ENCODE results near the gene PSMD1.
A peak's percentile ranks its signal among the peaks of the same experiment; 100 is the strongest.
"Not testable (repeated sequence)": the region's sequence is repeated elsewhere in the genome, so short reads cannot be mapped to it uniquely, and the experiment has no call there.

The PSMD1 gene

DNA sequence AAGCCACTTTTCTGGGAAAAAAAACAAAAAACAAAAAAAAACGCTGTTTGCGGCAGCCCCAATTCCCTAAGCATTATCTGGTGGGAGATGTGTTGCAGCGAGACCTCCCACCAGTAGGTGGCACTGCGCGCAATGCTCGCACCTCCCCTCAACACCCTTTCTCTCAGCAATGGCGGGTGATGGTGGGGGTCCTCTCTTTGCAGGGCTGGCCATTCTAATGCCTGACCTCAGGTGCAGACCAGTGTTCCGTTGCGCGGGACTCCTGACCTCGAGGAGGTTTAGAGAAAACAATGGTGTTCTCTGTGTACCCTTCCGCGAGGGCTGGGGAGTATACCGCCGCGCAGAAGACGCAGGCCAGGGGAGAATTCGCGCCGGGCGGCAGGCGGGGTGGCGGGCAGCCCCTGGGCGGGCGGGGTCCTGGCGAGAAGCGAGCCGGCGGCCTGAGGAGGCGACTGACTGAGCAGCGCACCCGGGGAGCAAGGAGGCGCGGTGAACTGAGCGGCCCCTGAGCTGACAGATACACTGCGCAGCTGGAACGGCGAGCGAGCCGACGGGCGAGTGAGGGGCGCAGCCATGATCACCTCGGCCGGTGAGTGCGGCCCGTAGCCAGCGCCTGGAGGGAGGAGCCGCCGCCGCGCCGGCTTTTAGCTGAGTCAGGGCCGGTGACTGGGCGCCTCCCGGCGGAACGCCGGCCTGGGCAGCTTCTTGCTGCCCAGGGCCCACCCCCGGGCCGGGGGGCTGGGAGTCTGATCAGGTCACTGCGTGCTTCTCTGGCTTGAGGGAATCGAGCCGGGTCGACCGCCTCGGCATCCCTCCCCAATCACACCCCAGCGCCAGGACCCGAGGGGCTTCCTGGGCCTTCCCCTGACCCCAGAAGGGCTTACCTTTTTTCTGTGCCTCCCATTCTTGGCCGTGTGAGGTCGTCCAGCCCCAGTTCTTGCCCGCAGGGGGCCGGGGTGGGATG is at the start of gene PSMD1:
TSS of gene PSMD1 (plus strand) at position 415 of the 964 bp plus-strand sequence. CDS start at position 574, 159 bp downstream.
- DNase-seq (ENCODE audit: low read depth) = peak; percentile 87

DNA sequence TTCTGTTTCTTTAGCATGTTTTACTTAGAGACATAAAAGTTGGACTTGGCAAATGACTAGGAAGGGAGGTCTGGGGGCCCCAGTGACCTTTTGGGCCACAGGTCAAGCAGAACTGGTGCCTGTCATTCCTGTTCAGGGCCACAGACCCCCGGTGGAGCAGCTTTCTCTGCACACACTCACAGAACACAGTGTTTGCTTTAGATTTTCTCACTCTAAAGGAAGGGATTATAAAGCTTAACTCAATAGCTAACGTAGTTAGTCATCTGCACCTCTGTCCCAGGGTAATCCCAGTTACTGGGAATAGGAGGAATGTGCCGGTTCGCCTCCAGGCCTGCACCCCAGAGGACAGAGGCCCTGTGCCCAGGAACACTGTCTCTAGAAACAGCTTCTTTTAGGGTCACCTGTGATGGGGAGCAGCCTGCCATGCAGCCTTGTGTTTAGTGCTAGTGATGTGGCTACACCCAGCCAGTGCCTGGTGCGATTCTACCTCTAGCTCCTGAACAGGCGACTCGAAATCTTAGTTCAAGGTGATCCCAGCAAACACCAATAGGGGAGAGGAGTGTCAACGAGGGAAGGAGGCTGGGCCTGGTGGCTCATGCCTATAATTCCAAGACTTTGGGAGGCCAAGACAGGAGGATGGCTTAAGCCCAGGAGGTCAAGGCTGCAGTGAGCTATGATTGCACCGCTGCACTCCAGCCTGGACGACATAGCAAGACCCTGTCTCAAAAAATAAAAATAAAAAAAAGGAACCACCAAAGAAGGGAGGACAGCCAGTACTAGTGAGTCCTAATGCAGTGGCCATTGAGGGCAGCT is 49.2 kb upstream of the PSMD1 start:
- DNase-seq (ENCODE audit: low read depth) = no peak

DNA sequence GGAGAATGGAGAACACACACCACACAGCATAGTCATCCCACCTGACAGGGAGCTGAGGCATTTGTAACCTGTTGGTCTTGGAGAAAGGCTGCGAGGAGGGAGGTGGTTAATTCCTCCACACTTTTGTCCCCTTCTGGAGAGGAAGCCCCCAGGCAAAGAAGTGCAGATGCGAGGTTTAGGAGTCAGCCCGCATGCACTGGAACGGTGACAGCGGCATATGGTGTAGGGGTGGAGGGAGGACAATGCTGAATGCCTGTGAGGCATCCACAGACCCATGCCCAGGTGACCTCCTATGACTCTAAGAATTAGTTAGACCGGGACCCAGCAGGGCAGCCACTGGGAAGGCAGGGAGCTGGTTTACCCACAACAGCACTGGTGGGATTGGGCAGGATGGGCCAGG is 48.5 kb upstream of the PSMD1 start:
- DNase-seq (ENCODE audit: low read depth) = no peak

DNA sequence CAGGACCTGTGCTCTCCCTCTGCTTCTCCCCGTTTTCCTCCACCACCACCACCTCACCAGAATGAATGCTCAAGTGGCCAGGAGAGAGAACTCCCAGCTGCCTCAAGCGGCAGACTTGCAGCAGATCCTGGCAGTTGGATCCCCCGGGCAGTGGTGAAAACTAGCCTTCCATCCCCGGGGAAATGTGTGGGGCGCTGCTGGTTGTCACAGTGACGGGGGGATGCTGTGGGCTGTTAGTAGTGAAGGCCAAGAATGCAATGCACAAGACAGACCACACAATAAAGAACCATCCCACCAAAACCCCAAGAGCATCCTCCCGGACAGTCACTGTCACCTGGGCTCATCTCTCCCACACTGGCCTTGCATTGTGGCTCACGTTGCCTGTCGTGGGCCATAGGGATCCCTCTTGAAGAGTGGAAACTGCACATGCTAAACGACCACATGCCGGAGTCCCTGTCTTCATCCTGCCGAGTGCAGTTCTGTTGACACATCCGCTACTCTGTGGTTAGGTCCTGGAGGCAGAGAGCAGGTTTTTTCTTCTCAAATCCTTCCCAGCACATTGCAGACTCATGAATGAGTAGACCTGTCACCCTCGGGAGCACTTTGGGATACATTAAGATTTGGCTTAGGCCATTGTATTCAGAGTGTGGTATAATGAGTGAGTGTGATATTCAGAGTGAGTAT is 47.3 kb upstream of the PSMD1 start:
- DNase-seq (ENCODE audit: low read depth) = no peak

DNA sequence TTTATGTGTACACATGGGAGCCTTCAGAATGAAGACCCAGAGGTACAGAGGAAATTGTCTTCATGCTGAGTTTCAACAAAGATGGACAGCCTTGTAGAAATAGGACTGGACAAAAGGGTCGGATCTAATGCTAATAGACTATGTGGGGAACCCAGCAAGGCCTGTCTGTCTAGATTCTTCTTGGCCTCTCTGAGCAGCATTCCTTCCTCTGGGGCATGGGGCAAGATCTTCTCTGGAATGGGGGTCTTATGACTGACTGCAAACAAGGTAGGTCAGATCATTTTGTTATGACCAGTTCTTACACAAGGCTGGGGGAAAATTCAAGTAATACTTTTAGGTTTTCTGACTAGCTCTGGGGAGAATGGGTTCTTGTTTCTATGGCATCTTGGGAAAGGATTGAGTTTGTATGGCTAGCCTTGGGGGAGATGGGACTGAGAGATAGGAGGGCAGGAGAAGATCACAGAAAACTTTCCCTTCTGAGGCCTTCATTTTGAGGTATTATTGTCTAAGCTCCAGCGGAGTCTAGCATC is 46.4 kb upstream of the PSMD1 start:
- DNase-seq (ENCODE audit: low read depth) = no peak

DNA sequence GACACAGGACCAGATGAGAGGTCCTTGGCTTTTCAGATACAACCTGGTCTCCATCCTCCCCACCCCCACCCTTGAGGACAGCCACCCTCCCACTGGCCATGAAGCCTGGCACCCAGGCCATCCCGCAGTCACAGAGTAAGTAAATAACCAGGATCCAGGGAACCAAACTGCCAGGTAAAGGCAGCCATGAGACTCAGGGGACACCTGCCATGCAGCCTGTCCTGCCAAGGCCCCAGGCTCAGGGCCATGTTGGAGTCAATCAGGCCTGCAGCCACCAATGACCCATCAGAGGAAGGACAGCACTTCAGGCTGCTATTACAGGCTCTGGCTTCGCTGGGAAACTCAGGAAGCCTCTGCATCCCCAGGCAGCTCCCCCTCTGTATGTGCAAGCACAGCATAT is 45.1 kb upstream of the PSMD1 start:
- DNase-seq (ENCODE audit: low read depth) = no peak

DNA sequence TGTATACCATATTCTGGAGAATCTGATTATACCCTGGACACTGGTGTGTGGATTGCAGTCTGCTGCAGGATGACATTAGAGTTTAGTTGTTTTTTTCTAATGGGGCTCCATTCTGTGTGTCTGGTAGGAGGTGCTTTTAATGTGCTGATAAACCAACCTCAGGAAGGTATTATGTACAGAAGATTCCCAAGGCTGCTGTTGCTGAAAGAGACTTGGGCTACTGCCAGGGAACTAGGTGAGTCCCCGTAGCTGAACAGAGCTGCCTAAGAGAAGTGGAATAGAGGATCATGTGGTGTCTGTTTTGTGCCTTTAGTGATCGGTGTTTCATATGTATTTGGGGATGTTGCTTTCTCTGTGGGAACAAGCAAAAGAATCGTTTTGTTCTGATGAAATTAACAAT is 44.2 kb upstream of the PSMD1 start:
- no peak for DNase-seq (ENCODE audit: low read depth)

DNA sequence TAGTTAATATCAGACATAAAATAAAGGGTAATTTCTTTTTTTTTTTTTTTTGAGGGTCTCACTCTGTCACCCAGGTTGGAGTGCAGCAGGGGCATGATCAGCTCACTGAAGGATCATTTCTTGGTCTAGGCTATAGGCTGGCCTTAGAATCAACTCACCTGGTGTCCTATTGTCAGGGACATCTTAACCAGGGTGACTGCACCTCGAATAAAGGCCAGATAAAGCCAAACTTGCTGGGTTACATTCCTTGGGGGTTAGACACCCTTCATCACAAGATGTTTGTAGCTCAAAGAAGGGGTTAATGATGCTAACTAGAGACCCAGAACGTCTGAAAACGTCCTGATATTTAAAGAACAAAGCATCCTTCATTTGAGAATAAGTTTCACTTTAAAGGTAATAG is 42.8 kb upstream of the PSMD1 start:
- DNase-seq (ENCODE audit: low read depth) = no peak

DNA sequence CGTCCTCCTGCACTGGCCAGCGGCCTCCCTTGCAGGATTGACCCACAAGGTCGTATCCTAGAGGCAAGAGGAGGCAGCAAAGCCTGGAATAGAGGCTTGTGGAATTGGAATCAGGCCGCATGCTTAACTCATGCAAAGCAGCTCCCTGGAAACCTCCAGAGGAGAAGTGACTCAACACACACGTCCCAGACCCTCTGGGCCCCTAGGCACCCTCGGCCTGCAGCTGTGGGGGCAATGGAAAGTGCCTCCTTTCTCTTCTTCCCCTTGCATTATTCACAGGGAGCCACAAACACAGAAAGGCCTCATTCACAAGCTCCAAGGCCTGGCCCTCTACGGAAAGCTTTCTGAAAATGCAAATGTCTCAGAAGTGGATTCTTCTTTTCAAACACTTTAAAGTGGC is 41.2 kb upstream of the PSMD1 start:
- DNase-seq (ENCODE audit: low read depth) = no peak

DNA sequence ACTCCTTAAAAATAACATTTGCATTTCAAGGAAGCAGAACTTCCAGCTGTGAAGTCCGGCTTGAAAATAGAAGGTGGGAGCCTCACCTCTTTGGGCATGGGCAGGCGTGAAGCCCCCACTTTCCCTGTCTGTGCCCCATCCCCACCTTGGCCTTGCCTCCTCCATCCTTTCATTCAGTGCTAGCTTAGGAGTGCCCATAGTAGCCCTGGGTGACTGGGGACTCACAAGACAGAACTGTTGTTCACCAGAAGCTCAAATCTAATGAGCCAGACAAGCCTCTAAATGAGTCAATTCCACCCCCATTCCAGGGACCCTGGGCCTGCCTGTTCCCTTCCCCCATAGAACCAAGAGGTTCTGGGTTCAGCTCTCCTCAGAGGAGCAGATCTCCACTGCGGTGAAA is 40.7 kb upstream of the PSMD1 start:
- no peak for DNase-seq (ENCODE audit: low read depth)

DNA sequence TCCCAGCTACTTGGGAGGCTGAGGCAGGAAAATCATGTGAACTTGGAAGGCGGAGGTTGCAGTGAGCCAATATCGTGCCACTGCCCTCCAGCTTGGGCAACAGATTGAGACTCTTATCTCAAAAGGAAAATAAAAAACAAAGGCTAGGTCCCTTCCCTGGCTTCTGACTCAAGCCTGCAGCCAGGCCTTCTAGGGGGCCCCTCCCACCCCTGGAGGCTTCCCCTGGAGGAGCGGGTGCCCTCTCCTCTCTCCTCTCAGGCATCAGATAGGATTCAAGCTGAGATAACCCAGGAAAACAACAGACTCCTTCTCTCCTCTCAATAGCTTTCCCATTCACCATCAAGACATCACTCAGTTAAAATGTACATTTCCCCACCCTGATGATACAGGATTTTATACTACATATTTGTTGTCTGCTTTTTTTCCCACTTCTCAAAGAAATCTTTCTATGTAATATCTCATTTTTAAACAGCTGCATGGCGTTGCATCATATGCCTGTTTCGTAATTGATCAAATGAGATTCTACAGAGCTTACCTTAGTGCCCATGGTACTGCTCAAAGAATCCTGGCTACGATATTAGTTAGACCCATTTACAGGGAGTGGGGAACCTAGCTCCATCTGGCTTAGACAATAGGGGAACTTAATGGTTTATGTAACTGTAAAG is 40.0 kb upstream of the PSMD1 start:
- no peak for DNase-seq (ENCODE audit: low read depth)

DNA sequence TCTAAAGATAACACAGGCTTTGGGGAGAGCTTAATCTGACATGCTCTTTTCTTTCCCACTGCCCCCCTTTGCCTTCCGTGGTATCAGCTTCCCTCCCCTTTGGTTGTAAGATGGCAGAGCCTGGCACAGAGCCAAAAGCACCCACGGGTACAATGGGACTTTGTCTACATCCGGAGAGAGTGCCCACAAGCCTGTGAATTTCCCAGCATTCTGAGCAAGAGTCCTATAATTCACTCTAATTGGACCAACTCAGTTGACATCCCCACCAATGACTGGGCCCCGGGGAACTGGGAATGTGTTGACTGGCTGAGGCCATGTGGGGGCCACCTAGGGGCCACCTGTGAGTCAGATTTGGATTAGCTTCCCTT is 39.5 kb upstream of the PSMD1 start:
- DNase-seq (ENCODE audit: low read depth) = no peak

DNA sequence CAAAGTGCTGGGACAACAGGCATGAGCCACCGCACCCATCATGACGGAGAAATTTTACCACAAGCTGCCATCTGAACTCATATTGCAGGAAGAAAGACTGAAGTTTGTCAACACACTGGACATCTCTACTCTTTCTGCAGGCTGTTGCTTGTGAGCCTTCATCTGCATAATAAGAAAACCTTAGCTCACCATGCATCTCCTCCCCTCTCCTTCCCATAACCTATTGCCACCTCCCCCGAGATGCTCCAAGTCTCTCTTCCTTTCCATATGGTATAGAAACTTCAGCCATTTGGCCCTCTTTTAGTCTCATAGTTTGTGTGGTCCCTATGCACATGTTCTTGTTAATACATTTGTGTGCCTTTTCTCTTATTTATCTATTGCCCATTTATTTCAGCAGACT is 38.5 kb upstream of the PSMD1 start:
- DNase-seq (ENCODE audit: low read depth) = no peak

DNA sequence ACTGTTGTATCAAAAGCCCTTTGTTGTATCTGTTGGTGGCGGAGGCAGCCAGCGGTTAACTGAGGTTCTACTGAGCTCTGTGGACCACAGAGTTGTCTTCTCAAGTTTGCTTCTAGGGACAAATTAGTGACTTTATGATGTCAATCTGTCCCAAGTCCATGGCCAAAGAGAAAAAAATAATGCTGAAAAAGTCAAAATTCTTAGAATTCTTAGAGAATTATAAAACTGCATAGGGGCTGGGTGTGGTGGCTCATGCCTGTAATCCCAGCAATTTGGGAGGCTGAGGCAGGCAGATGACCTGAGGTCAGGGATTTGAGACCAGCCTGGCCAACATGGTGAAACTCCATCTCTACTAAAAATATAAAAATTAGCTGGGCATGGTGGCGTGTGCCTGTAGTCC is 31.6 kb upstream of the PSMD1 start:
- not testable (repeated sequence) for DNase-seq (ENCODE audit: low read depth)

DNA sequence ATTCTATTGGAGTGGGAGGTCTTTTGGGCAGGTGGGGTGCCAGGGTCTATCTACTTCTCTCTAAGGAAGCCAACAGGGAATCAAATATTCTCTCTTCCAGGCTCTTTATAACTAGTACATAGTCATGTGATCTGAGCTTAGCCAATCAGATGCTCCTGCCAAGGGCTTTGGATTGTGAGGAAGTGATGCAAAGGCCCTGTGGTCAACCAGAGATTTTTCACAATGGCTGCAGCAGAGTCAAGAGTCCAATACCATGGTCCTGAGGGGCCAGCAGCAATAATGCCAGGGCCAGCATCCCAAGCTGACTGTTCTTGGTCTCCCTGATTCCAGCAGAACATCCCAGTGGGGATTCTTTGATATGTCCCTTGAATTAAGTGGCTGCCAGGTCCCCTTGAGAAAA is 27.8 kb upstream of the PSMD1 start:
- DNase-seq (ENCODE audit: low read depth) = no peak

DNA sequence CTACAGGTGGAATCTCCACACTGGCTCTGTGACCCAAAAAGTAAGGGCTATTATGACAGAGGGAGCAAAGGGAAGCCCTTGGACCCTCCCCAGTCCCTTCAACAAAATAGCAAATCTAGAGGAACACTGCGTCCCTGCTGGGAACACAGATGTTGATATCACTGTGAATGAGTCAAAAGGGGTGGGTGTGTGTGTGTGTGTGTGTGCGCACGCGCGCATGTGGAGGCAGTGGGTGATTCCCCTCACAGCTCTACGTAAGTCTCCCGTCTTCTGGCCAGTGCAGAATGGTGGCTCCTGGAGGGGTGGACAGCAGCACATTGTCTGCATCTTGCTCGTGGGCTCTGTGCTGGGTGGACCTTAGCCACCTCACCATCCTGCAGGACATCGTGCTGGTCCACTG is 27.1 kb upstream of the PSMD1 start:
- no peak for DNase-seq (ENCODE audit: low read depth)

DNA sequence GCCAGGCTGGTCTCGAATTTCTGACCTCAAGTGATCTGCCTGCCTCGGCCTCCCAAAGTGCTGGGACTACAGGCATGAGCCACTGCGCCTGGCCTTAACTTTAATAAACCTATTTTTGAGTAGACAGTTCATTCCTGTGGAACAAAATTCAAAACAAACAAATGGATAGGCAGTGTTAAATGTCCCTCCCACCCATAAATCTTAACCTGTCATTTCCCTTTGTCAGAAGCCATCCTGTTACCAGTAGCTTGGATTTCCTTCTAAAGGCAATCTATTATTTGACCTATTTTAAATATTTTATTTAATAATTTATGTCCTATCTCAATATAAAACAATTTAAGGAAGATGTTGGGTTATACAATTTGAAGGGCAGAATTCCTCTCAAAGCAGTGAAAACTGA is 25.9 kb upstream of the PSMD1 start:
- DNase-seq (ENCODE audit: low read depth) = no peak

DNA sequence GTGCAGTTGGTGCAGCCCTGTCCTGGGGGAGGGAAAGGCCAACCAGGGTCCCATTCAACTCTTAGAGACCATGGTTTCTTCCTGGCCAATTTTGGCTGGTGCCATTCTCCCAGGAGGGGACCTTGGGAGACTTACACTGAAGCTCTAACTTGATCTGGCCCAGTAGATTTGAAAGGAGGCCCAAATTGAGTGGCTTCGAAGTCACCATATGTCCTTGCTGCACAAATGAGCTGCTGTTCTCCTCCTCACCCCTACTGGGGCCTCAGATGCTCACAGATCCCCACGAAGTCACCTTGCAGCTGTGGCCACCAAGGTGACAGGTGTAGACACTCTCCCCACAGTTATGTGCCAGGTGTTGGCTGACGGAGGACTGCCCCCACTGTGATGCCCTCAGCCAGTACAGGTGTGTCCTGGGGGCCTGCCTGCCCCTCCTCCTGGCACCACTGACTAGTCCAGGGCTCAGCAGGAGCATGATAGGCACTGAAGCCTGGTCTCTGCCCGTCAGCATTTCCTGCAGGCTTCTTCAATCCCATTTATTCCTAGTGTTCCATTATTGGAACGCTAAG is 24.0 kb upstream of the PSMD1 start:
- DNase-seq (ENCODE audit: low read depth) = no peak

DNA sequence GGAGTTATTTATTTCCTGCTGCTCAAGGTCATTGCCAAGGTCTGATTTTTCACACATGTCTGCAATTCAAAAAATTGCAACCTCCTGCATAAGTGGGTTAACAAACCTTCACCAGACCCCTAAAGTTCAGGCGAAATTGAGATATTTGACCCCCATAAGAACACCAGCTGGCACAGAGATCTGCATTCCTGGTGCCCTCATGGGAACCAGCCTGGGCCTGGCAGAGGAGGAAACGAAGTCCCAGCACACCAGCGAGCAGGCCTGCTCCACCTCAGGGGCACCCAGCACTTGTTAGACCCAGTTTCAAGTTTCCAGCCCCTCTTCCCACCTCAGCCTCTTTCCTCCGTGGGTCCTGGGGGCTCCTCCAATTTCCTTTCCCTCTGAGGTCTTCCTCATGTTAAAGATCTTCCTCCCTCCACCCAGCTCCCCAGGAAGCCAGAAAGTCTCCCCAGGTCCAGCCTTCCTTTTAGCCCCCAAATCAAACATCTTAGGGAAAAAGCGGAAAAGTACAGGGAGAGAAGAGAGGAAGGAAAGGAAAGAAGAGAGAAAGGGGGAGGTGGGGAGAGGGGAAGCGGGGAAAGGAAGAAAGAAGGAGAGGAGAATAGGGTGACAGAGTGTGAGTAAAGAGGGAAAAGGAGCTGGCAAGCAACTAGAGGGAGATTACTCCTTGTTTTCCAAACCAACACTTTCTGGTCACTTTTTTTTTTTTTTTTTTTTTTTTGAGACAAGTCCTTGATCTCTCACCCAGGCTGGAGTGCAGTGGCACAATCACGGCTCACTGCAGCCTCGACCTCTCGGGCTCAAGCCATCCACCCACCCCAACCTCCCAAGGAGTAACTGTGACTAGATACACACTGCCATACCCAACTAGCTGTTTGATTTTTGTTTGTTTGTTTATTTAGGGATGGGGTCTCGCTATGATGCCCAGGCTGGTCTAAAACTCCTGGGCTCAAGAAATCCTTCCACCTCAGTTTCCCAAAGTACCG is 23.2 kb upstream of the PSMD1 start:
- no peak for DNase-seq (ENCODE audit: low read depth)

DNA sequence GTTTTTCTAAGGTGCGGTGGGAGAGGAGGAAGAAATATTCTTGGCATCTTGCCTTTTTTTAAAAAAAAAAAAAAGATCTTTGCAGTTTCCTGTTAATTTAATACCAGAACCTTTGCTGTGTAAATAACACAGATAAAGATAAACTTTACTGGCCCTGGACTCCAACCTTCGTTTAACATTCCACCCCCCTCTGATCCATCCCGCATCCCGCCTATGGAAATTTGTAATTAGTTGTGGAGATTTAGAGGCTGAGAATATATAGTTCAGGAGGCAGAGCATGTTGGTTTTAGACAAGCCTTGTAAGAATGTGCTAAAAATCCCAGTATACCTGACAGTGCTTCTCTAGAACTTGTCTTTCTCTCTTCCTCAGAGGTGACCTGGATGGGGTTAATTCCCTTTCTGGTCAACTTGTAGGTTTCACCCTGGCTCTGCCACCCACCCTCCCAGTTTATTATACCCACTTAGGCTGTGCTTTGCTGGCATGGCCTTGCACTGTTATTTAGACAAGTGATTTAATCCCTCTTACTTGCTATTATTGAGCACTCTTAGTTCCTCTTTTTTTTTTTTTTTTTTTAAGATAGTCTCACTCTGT is 22.3 kb upstream of the PSMD1 start:
- no peak for DNase-seq (ENCODE audit: low read depth)
